ENCODE results near the gene CARS1. TPM values are rescaled to one million over a fixed set of nuclear protein-coding genes. Genes with fewer than 3 reads are reported as not detected.
"Not testable (repeated sequence)": the region's sequence is repeated elsewhere in the genome, so short reads cannot be mapped to it uniquely, and the experiment has no call there.

Gene CARS1
- total RNA-seq, 6 experiments from 2014 or later: 51.2 to 64.3 (median 56.1) TPM

- Mint-ChIP-seq H3K4me1 (ENCODE audit: low read depth) (peaks cover 9% of the 10 kb centered on the region), H3K27me3 (ENCODE audit: insufficient read depth) (peaks cover 7% of the 10 kb centered on the region), H3K9me3 (no peaks in the 10 kb centered on the region), H3K27ac (no peak overlapping the region), H3K4me3 (no peak overlapping the region), H3K36me3 (ENCODE audit: low read depth) (no peaks in the 10 kb centered on the region)
- TF ChIP-seq CTCF (IDR thresholded peaks at IDR 0.05): no peak
- no peak for DNase-seq
Observed at GRCh38 chr11:3077846-3078440, 20.7 kb upstream of the CARS1 start.

DNA sequence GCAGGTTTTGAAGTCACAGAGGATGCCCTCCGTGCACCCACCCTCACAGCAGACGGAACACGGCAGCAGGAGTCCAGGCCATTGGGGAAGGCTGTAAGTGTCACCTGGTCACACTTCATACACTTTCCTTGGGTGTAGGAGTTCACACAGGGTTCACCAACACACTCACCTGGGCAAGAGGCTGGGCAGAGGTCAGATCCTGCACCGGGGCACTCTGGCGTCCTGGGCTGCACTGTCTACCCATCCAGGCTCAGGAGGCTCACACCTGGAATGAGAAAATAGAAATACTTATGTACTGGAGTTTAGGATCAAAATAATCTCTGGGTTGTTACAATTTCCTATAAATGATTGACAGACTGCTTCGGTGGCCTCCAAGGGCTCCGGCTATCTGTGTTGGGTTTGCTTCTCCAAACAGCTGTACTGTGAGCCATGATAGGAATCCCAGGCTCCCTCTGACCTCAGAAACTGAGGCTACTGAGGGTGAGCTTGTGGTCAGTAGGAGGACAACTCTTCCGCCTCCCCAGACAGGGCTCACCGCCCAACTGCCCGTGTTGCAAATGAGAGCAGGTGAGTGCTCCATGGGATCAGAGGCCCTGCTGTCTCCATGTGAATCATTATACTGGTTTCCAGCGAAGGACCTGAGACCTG is 20.1 kb upstream of the CARS1 start:
- Mint-ChIP-seq H3K36me3 (ENCODE audit: low read depth) (no peaks in the 10 kb centered on the region), H3K9me3 (no peaks in the 10 kb centered on the region), H3K4me1 (ENCODE audit: low read depth) (peaks cover 9% of the 10 kb centered on the region), H3K4me3 (no peak overlapping the region), H3K27ac (no peak overlapping the region), H3K27me3 (ENCODE audit: insufficient read depth) (peaks cover 7% of the 10 kb centered on the region)
- DNase-seq: no peak
- TF ChIP-seq CTCF (IDR thresholded peaks at IDR 0.05): no peak

- Mint-ChIP-seq H3K4me1 (ENCODE audit: low read depth) (peaks cover 5% of the 10 kb centered on the region), H3K27ac (no peak overlapping the region), H3K4me3 (no peak overlapping the region), H3K9me3 (no peaks in the 10 kb centered on the region), H3K27me3 (ENCODE audit: insufficient read depth) (peaks cover 8% of the 10 kb centered on the region), H3K36me3 (ENCODE audit: low read depth) (no peaks in the 10 kb centered on the region)
- no peak for DNase-seq
- TF ChIP-seq CTCF (IDR thresholded peaks at IDR 0.05): no peak
Observed at GRCh38 chr11:3074912-3075589, 17.8 kb upstream of the CARS1 start.

- peaks cover 9% of the 10 kb centered on the region for H3K27me3 Mint-ChIP-seq (ENCODE audit: insufficient read depth)
- H3K4me3 Mint-ChIP-seq: no peak overlapping the region
- H3K27ac Mint-ChIP-seq: no peak overlapping the region
- no peaks in the 10 kb centered on the region for H3K9me3 Mint-ChIP-seq
- no peak for DNase-seq
- TF ChIP-seq CTCF (IDR thresholded peaks at IDR 0.05): no peak
- no peaks in the 10 kb centered on the region for H3K36me3 Mint-ChIP-seq (ENCODE audit: low read depth)
- H3K4me1 Mint-ChIP-seq (ENCODE audit: low read depth): no peaks in the 10 kb centered on the region
Observed at GRCh38 chr11:3073029-3073435, 15.8 kb upstream of the CARS1 start.

DNA sequence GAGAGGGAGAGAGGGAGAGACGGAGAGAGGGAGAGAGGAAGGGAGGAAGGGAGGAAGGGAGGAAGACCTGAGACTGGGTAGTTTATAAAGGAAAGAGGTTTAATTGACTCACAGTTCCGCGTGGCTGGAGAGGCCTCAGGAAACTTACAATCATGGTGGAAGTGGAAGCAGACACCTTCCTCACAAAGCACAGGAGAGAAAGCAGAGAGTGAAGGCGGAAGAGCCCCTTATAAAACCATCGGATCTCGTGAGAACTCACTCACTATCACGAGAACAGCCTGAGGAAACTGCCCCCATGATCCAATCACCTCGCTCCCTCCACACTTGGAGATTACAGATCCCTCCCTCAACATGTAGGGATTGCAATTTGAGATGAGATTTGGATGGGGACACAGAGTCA is 12.2 kb upstream of the CARS1 start:
- Mint-ChIP-seq H3K27me3 (ENCODE audit: insufficient read depth) (peaks cover 9% of the 10 kb centered on the region; the same call in 1 of the 2 replicates), H3K4me1 (ENCODE audit: low read depth) (peaks cover 13% of the 10 kb centered on the region), H3K9me3 (no peaks in the 10 kb centered on the region), H3K4me3 (no peak overlapping the region), H3K36me3 (ENCODE audit: low read depth) (no peaks in the 10 kb centered on the region; the same call in 1 of the 2 replicates), H3K27ac (no peak overlapping the region)
- DNase-seq: no peak
- TF ChIP-seq CTCF (IDR thresholded peaks at IDR 0.05): no peak

- H3K27me3 Mint-ChIP-seq (ENCODE audit: insufficient read depth); H3K27ac Mint-ChIP-seq; H3K9me3 Mint-ChIP-seq; H3K36me3 Mint-ChIP-seq (ENCODE audit: low read depth); H3K4me3 Mint-ChIP-seq; DNase-seq: not testable (repeated sequence)
- peaks cover 25% of the 10 kb centered on the region for H3K4me1 Mint-ChIP-seq (ENCODE audit: low read depth)
Observed at GRCh38 chr11:3066308-3066707, 9.1 kb upstream of the CARS1 start.

DNA sequence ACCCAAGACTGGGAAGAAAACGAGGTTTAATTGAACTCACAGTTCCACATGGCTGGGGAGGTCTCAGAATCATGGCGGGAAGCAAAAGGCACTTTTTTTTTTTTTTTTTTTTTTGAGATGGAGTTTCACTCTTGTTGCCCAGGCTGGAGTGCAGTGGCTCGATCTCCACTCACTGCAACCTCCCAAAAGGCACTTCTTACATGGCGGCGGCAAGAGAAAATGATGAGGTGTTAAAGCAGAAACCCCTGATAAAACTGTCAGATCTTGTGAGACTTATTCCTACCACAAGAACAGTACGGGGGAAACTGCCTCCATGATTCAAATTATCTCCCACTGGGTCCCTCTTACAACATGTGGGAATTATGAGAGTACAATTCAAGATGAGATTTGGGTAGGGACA is 7.5 kb upstream of the CARS1 start:
- H3K36me3 Mint-ChIP-seq (ENCODE audit: low read depth): not testable (repeated sequence)

GRCh38 chr11:3063876-3064275 is 6.7 kb upstream of the CARS1 start:
- H3K4me1 Mint-ChIP-seq (ENCODE audit: low read depth): peaks cover 31% of the 10 kb centered on the region
- not testable (repeated sequence) for H3K9me3 Mint-ChIP-seq; H3K27me3 Mint-ChIP-seq (ENCODE audit: insufficient read depth); DNase-seq; H3K4me3 Mint-ChIP-seq; H3K36me3 Mint-ChIP-seq (ENCODE audit: low read depth); H3K27ac Mint-ChIP-seq

More for the DNA sequence above, 7.5 kb upstream of the CARS1 start:
- H3K4me3 Mint-ChIP-seq; H3K27ac Mint-ChIP-seq; DNase-seq; H3K9me3 Mint-ChIP-seq; H3K27me3 Mint-ChIP-seq (ENCODE audit: insufficient read depth): not testable (repeated sequence)
- H3K4me1 Mint-ChIP-seq (ENCODE audit: low read depth): peaks cover 25% of the 10 kb centered on the region

DNA sequence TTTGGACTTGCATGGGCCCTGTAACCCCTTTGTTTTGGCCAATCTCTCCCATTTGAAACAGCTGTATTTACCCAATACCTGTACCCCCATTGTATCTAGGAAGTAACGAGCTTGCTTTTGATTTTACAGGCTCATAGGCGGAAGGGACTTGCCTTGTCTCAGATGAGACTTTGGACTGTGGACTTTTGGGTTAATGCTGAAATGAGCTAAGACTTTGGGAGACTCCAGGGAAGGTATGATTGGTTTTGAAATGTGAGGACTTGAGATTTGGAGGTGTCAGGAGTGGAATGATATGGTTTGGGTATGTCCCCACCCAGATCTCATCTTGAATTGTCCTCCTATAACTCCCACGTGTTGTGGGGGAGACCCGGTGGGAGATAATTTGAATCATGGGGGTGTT is 6.2 kb upstream of the CARS1 start:
- not testable (repeated sequence) for H3K36me3 Mint-ChIP-seq (ENCODE audit: low read depth); H3K9me3 Mint-ChIP-seq; H3K27ac Mint-ChIP-seq; DNase-seq; H3K27me3 Mint-ChIP-seq (ENCODE audit: insufficient read depth); H3K4me3 Mint-ChIP-seq
- H3K4me1 Mint-ChIP-seq (ENCODE audit: low read depth): peaks cover 35% of the 10 kb centered on the region
